ENCODE data around the gene SCARB2.
A peak's percentile ranks its signal among the peaks of the same experiment; 100 is the strongest.

SCARB2 gene

DNA sequence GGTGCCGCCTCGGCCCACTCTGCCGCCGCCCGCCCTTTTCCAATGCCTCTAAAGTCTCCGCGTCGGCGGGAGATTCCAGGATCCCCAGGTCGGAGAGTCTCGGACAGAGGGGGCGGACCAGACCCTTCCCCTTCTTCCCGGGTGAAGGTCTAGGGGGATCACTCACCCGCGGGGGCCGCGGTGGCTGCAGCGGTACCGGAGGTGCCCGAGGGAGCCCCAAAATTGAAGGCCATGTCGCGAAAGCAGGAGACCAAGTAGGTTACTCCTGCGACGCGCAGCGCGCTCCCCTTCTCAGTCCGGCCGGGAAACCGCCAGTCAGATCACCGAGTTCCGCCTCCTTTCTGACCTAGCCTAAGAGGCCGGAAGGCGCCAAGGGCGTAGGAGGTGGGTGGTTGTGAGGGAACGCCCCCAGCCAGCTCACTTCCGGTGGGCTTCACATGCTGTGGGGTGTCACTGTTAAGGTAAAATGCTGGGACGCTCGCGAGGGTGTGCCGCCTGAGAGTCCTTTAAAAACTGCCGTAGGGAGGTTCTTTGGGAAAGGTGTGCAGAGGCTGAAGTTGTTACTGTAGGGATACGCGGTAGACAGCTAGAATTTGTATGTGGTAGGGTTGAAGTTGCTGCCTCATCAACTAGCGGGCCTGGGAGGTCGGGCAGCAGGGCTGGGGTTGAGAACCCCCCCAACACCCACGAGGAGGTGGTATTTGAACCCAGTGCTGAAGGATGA, 65.3 kb downstream of the SCARB2 start, which contains the start of gene NUP54:
NUP54 (minus strand) TSS at position 256 of the 724 bp plus-strand sequence; CDS start at position 233, 23 bp downstream.
- DNase-seq (ENCODE audit: low spot score) = peak; percentile 94

DNA sequence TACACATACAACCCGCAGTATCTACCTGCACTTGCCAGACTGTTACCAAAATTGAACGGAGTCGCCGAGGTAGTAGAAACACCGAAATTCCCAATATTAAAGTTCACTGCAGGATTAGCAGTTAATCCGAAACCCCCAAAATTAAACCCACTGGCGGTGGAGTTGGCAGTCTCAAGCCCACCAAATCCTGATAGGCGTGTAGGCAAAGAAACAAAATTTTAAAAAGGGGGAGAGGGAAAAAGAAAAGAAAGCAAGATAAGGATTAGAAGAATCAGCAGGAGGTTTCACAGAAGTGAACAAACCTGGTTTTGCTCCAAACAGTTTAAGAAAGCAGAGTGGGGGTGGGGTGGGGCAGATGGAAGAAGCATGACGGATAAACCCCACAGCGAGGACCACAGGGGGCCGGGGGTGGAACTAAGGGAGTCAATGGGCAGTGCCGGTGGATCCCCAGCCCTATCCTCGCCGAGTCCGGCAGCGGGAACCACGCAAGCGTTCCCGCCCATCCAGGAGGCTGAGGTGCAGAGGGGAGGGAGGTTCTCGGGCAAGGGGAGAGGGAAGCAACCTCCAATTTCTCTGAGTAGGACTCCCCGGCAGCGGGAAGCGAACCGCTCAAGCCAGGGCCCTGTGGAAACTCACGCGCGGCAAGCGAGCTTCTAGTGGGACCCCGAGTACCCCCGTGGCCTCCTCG, 66.0 kb downstream of the SCARB2 start:
- DNase-seq (ENCODE audit: low spot score) = peak; percentile 94

DNA sequence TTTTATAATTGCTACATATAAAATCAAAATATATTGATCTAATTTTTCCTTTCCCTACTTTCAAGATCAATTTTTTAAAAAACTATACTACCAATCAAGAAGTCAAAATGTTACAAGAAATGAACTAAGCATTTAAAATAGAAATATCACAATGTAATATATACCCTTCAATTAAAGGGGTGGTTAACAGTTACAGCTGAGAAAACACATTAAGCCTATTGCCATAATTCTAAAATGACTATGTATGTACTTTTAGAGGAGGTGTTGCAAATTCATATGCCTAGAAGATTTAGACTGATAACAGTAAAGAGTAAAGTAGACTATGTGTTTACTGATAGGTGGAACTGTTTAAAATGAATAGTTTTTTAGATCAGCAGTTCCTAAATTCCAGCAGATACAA, 69.1 kb downstream of the SCARB2 start:
- DNase-seq (ENCODE audit: low spot score) = no peak

DNA sequence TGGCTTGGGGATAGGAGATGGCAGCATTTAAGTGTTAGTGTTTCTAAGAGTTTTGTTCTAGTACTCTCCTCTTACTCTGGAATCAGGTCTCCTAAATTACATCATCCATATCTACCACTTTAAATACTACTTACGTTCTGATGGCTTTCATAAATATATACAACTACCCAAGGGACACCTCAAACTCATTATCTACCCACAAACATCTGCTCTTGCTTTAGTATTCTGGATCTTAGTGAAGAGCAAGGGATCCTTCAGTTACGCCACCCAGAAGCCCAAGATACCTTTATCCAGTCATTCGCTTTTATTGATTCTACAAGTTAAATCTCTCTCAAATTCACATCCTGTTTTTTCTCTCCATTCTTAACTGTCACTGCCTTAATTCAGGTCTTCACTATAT, 72.4 kb downstream of the SCARB2 start:
- no peak for DNase-seq (ENCODE audit: low spot score)

DNA sequence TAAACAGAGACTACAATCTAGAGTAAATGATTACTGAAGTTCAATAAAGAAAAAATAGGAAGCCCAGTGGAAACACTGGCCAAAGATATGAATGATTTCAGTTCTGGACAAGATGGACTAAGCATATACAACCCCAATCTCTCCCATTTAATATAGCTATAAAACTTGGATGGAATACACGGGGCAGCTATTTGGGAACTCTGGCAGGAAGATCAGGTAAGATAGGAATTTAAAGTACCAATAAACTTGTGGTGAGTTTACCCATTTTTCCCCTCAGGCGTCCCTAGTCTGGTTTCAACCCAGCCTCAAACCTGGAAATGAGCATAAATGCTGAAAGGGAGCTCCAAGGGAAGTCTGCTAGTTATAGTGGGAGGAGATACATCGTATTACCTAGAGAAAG, 85.9 kb downstream of the SCARB2 start:
- no peak for DNase-seq (ENCODE audit: low spot score)

DNA sequence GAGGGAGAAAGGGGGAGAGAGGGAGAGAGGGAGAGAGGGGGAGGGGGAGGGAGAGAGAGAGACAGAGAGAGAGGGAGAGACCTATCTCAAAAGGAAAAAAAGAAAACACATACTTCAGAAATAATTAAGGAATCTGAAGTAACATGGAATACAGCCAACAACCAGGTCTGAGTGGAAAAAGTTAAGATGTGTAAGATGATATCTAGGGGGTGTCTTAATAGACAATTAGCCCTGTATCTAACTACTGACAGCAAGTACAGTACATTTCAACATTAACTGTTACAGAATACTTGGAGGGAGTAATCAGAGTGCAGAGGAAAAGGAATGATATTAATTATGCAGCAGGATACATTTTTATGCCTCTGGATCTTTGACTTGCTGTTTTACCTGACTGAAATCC, 87.8 kb downstream of the SCARB2 start:
- no peak for DNase-seq (ENCODE audit: low spot score)

DNA sequence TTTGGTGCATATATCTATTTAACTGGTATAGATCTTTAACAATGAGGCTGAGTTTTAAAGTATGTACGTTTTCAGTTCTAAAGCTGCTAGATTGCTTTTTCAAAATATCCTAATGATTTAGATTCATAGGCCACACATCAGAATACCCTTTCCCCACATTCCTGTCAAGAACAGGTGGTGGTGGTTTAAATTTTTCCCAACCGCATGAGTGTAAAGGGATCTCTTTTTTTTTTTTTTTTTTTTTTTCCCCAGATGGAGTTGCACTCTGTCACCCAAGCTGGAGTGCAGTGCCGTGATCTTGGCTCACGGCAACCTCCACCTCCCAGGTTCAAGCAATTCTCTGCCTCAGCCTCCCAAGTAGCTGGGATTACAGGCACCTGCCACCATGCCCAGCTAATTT, 93.4 kb downstream of the SCARB2 start:
- DNase-seq (ENCODE audit: low spot score) = no peak

DNA sequence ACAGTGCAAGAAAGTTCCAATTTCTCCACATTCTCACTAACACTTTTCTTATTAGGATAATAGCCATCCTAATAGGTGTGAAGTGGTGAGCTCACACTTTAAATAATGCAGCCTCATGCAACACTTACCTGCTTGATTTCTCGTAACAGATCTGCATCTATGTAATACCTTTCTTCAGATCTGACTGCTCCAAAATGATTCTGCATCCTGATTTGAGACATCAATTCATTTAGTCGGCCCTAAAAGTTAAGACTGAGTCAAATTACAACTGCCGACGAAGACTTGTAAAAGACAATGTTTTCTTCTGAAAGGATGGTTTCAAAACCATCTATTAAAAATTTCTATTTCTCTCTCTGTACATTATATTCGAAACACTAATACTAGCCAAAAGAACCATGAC, 96.1 kb downstream of the SCARB2 start:
- DNase-seq (ENCODE audit: low spot score) = no peak

DNA sequence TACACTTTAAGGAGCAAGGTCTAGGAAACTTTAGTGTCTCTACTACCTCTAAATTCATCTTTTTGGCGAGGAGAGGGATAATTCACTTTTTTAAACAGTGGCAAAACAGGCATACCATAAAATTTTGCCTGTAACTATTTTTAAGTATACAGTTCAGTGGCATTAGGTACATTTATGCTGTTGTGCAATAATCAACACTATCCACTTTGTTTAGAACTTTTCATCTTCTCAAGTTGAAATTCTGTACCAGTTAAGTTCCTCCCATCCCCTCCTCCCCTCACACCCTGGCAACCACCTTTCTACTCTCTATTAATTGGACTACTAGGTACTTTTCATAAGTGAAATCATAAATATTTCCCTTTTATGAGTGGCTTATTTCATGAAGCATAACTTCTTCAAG, 96.8 kb downstream of the SCARB2 start:
- DNase-seq (ENCODE audit: low spot score) = no peak

Data from iPS-NIHi11 (cell line).